Measurements from ENCODE around the gene MARF1.
"Not testable (repeated sequence)": the region's sequence is repeated elsewhere in the genome, so short reads cannot be mapped to it uniquely, and the experiment has no call there.

The MARF1 gene

DNA sequence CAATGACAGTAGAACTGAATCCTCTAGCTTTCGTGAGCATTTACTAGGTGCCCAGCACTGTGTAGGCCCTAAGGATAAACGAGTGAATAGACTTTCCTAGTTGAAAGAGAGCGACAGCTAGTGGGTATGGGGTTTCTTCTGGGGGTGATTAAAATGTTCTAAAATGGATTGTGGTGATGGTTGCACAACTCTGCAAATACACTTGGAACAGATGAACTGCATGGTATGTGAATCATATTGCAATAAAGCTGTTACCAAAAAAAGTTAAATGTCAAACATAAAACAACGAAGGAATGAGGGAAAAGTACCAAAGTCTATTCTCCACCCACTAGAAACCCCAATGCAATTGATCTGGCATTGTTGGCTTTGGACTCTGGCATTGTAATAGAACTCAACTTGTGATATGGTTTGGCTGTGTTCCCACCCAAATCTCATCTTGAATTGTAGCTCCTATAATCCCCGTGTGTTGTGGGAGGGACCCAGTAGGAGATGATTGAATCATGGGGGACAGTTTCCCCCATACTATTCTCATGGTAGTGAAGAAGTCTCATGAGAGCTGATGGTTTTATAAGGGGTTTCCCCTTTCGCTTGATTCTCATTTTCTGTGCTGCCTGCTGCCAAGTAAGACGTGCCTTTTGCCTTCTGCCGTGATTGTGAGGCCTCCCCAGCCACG, 70.5 kb downstream of the MARF1 start:
- DNase-seq = no peak

GRCh38 chr16:15571557-15571956, 71.4 kb downstream of the MARF1 start:
- no peak for DNase-seq

DNA sequence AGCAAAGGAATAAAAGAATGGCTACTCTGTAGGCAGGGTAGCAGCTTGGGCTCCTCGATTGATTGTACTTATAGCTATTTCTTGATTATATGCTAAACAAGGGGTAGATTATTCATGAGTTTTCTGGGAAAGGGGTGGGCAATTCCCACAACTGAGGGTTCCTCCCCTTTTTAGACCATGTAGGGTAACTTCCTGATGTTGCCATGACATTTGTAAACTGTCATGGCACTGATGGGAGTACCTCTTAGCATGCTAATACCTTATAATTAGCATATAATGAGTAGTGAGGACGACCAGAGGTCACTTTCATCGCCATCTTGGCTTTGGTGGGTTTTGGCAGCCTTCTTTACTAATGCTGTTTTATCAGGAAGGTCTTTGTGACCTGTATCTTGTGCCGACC, 72.3 kb downstream of the MARF1 start:
- not testable (repeated sequence) for DNase-seq

- no peak for DNase-seq
These were observed 75.1 kb downstream of the MARF1 start for GRCh38 chr16:15567823-15568222.

GRCh38 chr16:15566095-15566494, 76.9 kb downstream of the MARF1 start:
- no peak for DNase-seq

DNA sequence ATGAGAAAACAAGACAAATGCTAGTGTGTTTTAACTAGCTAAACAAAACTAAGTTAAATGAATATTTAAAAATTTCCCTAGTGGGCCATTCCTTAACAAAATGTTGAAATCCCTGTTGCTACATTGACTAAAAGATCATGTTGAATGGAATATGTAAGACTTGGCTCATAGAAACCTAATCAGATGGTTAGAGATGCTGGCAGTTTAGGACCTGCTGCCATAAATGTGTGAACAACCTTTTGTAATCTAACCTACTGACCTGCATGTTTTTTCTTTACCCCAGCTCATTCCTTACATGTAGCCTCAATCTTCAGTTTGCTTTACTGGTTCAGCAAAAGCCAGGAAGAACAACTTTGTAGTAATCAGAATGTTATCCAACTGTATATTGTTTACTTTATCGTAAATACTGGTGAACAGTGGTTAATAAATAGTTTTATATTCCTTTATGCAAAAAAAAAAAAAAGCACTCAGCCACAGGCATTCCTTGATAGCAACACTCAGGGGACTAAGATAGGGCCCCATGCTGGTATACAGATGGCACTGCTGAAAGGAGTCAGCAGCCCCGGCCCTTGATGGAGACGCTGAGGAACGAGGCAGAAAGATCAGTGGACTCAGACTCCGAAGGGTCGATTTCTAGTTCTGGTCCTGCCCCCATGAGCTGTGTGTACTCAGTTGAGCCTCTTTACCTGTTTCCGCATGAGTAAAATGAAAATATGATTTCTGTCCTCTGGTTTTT, 78.2 kb downstream of the MARF1 start:
- no peak for DNase-seq

DNA sequence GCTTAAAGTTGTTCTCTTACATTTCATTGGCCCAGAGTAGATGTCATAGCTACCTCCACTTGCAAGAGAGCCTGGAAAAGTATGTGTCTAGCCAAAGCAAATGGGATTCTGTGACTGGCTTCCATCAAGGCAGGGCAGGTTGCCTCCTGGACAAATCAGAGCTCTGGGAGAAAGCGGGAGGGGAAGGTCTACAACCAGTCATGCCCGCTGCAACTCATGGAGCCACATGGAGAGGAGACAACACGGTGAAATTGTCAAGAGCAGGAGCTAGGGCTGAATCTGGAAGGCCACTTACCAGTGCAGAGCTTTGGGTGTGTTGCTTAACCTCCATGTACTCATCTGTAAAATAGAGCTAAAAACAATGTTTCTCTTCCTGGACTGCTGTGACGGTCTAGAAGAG, 83.8 kb downstream of the MARF1 start:
- no peak for DNase-seq

- no peak for DNase-seq
These were observed 85.7 kb downstream of the MARF1 start for GRCh38 chr16:15557258-15557657.

- no peak for DNase-seq
These were observed 86.8 kb downstream of the MARF1 start for GRCh38 chr16:15556130-15556529.

GRCh38 chr16:15553313-15554088, 89.5 kb downstream of the MARF1 start:
- no peak for DNase-seq

- DNase-seq = no peak
These were observed 90.4 kb downstream of the MARF1 start for GRCh38 chr16:15552507-15552906.

- DNase-seq = no peak
These were observed 94.5 kb downstream of the MARF1 start for GRCh38 chr16:15548482-15548891.

DNA sequence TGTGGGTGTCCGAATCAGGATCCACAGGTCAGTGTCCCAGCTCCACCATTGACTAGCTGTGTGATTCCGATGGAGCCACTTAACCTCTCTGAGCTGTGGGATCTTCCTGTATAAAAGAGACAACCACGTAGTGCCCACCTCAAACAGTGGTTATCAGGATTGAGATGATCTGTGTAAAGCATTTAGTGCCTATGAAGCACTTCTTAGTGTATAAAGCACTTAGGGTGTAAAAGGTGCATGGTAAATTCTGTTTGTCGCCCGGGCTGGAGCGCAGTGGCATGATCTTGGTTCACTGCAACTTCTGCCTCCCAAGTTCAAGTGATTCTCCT, 95.2 kb downstream of the MARF1 start:
- DNase-seq = no peak

DNA sequence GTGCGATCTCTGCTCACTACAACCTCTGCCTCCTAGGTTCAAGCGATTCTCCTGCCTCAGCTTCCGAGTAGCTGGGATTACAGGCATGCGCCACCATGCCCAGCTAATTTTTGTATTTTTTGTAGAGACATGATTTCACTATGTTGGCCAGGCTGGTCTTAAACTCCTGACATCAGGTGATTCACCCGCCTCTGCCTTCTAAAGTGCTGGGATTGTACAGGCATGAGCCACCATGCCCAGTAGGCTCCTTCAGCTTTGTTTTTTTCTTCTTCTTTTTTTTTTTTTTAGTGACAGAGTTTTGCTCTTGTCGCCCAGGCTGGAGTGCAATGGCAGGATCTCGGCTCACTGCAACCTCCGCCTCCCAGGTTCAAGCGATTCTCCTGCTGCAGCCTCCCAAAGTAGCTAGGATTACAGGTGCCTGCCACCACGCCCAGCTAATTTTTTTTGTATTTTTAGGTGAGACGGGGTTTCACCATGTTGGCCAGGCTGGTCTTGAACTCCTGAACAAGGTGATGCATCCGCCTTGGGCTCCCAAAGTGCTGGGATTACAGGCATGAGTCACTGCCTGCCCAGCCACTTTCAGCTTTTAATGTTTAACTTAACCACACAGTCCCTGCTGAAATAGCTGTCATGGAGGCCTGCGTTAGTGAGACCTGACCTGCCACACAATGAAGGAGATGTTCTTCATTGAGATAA, 95.7 kb downstream of the MARF1 start:
- not testable (repeated sequence) for DNase-seq

DNA sequence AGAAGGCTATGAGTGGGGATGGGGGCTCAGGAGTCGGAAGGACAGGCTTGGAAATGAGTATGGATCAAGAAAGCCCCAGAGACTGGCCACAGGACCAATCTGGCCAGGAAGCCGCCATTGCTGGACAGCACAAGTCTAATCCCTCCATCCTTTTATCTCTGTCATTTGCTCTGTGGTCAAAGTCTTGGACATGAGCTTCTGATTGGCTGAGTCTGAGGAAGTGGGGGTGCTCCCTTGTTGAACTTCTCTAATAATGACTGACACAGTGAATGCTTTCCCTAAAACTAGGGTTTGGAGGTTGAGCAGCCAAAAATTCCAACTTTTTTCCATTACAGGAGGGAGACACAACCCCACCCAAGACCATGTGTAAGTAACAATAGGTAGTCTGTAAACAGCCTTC, 97.4 kb downstream of the MARF1 start:
- no peak for DNase-seq

DNA sequence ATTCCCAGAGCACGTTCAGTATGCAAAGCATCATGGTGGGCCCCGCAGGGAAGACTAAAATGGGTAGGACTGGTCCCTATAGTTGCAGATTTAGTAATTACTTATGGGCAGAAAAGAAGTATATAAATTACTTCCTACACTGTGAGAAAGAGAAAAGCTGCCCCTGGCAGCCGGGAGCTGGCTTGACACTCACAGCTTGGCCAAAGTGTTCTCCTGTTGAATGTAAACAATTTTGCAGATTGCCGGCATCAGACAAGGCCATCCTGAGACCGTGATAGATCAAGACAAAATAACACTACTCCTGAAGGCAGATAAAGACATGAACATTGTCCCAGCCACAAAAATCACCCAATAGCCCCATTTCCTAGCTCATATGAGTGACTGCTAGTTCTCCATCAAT, 98.5 kb downstream of the MARF1 start:
- no peak for DNase-seq

Data from NCI-H510A (cell line).